K562 (cell line): ENCODE data around the gene LSM11. TPM values are rescaled to one million over a fixed set of nuclear protein-coding genes. Genes with fewer than 3 reads are reported as not detected.
A peak's percentile ranks its signal among the peaks of the same experiment; 100 is the strongest.

ENCODE experiments used
- CGGBP1 ChIP-seq: fragments of 250-450 bp; sonication (Bioruptor Pico); IDR thresholded peaks from 2 replicates; pipeline ENCODE4 v1.9.0; 2021; ENCODE audit warnings: mild to moderate bottlenecking
- E2F6 ChIP-seq, 2 experiments: IDR thresholded peaks; 2 replicates each; pipeline ENCODE4 v1.6.1; 2011; ENCODE audit warnings: borderline replicate concordance in 1 of 2, control low read depth in 1 of 2, low read depth in 1 of 2, low read length in 1 of 2, mild to moderate bottlenecking in 1 of 2, mixed read lengths in 1 of 2, moderate library complexity in 1 of 2; ENCODE audit not compliant: insufficient read depth in 1 of 2, insufficient read length in 1 of 2, poor library complexity in 1 of 2, severe bottlenecking in 1 of 2; ENCODE audit errors: extremely low read depth in 1 of 2
- HNRNPL ChIP-seq: fragments of 200-400 bp; formaldehyde crosslinking; IDR thresholded peaks from 2 replicates; pipeline ENCODE4 v1.6.1; 2017; ENCODE audit warnings: low read depth, mild to moderate bottlenecking, low read length
- HOMEZ ChIP-seq: fragments of 250-450 bp; sonication (Bioruptor Pico); IDR thresholded peaks from 2 replicates; pipeline ENCODE4 v1.4.0; 2020; ENCODE audit warnings: mild to moderate bottlenecking, moderate library complexity
- IRF9 ChIP-seq: fragments of 450-650 bp; IDR thresholded peaks from 2 replicates; pipeline ENCODE4 v1.6.1; 2016; ENCODE audit warnings: missing biosample characterization, missing genetic modification characterization
- NFYB ChIP-seq: IDR thresholded peaks from 2 replicates; pipeline ENCODE4 v1.6.1; 2011; ENCODE audit warnings: mild to moderate bottlenecking, moderate library complexity; ENCODE audit not compliant: insufficient read length; ENCODE audit errors: extremely low read depth
- RBFOX2 ChIP-seq: fragments of 200-400 bp; formaldehyde crosslinking; IDR thresholded peaks from 2 replicates; pipeline ENCODE4 v1.6.1; 2017; ENCODE audit warnings: low read depth, mild to moderate bottlenecking, low read length, moderate library complexity
- ZFP36 ChIP-seq: fragments of 150-350 bp; IDR thresholded peaks from 2 replicates; pipeline ENCODE4 v1.6.1; 2018; ENCODE audit warnings: low read length, low read depth; ENCODE audit not compliant: partially characterized antibody
- ZNF445 ChIP-seq: fragments of 250-450 bp; sonication (Bioruptor Pico); IDR thresholded peaks from 2 replicates; pipeline ENCODE4 v1.4.0; 2020; ENCODE audit warnings: low read depth, mild to moderate bottlenecking, moderate library complexity
- polyA plus RNA-seq, 8 experiments: library from polyadenylated mRNA; depleted of rRNA in 4 of 8; stranded (reverse) in 5 of 8; unstranded in 3 of 8; fragments of >200 nt; fragmentation: Nextera tagmentation in 2 of 8; fragmentation: Illumina TruSeq in 1 of 8; extraction: Ambion mirVana in 2 of 8; extraction: Trizol in 1 of 8; gene quantifications; 2 replicates each; pipeline versions ENCODE4 v1.2.1 to v1.2.3, GENCODE V29; 2011 to 2014; ENCODE audit warnings: inconsistent platforms in 1 of 8, missing spikeins in 1 of 8
- total RNA-seq, 7 experiments: library from RNA; depleted of rRNA in 6 of 7; stranded (reverse); fragments of >200 nt in 6 of 7; fragmentation: Illumina TruSeq in 2 of 7; extraction: Trizol in 2 of 7; gene quantifications; 2 replicates each; pipeline versions ENCODE4 v1.2.1 to v1.2.3, GENCODE V29; 2011 to 2021; ENCODE audit warnings: low replicate concordance in 1 of 7
- TF ChIP-seq, protein P1 (sequence below), 2 experiments: fragments of 450-650 bp; IDR thresholded peaks; 2 replicates each; pipeline ENCODE4 v1.6.1; 2016; ENCODE audit warnings: mild to moderate bottlenecking in 2 of 2, borderline replicate concordance in 1 of 2, low read depth in 1 of 2, moderate library complexity in 1 of 2

Gene LSM11
- total and polyA plus RNA-seq, 9 of the 15 experiments (the other 6 are each of a cell fraction or from before 2014, with no cell fraction given): 1.8 to 9.4 (median 4.7) TPM

DNA sequence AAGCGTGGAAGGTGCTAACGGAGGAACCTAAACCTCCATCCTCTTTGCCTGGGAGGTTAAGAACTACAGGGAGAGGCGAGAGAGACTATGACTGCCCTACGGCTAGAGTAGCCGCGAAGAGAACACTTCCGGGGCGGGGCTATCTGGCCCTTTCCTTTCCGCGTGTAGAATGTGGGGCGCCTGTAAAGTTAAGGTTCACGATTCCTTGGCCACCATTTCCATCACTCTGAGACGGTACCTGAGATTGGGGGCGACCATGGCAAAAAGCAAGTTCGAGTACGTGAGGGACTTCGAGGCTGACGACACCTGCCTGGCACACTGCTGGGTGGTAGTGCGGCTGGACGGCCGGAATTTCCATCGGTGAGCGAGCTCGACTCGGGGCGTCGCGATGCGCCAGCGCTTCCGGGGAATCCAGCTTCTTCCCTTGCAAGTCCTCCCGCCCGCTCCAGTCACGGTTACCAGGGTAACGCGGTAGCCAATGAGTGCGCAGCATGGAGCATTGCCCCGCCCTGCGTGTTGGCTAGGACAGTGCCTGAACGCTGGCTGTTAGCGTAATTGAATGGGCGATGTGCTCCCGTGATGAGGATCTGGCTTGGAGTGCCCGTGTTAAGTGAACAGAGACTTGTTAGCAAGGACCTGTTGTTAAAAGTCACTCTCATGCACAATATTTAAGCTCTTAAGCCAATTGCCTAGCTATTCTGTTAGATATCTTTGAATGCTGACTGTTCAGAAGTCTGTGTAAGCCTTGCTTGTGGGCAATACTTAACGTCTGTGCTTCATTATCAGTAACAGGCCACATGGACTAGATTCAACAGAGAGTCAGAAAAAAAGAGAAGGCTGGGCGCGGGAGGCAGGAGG is 12.0 kb upstream of the LSM11 start, which contains the start of gene THG1L (continued):
- TF ChIP-seq, protein P1, sequence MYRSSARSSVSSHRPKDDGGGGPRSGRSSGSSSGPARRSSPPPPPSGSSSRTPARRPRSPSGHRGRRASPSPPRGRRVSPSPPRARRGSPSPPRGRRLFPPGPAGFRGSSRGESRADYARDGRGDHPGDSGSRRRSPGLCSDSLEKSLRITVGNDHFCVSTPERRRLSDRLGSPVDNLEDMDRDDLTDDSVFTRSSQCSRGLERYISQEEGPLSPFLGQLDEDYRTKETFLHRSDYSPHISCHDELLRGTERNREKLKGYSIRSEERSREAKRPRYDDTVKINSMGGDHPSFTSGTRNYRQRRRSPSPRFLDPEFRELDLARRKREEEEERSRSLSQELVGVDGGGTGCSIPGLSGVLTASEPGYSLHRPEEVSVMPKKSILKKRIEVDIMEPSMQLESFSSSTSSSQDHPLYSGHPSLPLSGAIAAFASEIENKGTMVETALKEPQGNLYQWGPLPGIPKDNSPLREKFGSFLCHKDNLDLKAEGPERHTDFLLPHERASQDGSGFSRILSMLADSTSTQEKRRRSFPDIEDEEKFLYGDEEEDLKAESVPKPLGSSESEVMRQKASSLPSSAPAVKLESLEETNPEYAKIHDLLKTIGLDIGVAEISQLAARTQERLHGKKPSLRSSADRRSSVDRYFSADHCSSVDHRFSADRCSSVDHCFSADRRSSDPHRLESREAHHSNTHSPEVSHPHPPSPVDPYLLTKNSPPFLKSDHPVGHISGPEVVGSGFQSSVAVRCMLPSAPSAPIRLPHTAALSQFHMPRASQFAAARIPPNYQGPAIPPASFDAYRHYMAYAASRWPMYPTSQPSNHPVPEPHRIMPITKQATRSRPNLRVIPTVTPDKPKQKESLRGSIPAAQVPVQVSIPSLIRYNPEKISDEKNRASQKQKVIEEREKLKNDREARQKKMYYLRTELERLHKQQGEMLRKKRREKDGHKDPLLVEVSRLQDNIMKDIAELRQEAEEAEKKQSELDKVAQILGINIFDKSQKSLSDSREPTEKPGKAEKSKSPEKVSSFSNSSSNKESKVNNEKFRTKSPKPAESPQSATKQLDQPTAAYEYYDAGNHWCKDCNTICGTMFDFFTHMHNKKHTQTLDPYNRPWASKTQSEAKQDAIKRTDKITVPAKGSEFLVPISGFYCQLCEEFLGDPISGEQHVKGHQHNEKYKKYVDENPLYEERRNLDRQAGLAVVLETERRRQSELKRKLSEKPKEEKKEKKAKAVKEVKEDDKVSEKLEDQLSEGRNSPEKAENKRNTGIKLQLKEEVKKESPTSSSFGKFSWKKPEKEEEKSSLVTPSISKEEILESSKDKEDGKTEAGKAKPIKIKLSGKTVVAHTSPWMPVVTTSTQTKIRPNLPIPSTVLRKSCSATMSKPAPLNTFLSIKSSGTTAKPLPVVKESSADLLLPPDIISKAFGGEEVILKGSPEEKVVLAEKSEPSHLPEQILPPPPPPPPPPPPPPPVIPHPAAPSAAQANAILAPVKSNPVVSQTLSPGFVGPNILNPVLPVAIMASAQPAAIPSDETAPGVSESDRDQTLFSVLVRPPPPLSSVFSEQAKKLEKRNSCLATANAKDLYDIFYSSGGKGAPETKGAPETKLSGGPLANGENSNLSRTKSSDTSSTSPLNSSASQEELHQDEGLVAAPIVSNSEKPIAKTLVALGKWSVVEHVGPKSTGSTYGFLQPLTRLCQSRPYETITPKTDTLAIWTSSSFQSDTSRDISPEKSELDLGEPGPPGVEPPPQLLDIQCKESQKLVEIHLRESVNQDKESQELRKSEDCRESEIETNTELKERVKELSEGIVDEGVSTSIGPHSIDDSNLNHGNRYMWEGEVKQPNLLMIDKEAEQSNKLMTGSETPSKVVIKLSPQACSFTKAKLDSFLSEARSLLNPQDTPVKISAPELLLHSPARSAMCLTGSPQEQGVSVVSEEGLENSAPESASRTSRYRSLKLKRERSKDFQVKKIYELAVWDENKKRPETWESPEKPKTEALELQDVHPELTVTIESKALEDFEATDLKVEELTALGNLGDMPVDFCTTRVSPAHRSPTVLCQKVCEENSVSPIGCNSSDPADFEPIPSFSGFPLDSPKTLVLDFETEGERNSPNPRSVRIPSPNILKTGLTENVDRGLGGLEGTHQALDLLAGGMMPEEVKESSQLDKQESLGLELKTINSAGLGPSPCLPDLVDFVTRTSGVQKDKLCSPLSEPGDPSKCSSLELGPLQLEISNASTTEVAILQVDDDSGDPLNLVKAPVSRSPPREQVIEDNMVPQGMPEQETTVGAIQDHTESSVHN (IDR thresholded peaks at IDR 0.05; ENCODE audit: borderline replicate concordance in 1 of 2, low read depth in 1 of 2): no peak
- TF ChIP-seq CGGBP1 (CRISPR knock-in tag) (no peak), ZFP36 (no peak), HOMEZ (CRISPR knock-in tag) (no peak), RBFOX2 (peak; percentile 97), NFYB (peak; percentile 64), ZNF445 (CRISPR knock-in tag) (no peak), IRF9 (tag) (no peak), E2F6 (IDR thresholded peaks at IDR 0.05; ENCODE audit: borderline replicate concordance in 1 of 2, extremely low read depth in 1 of 2, insufficient read depth in 1 of 2, insufficient read length in 1 of 2, low read depth in 1 of 2, low read length in 1 of 2, poor library complexity in 1 of 2, severe bottlenecking in 1 of 2) (peak; percentile 76 to 90), HNRNPL (no peak)
